ENCODE measurements around the gene HSPG2.
"Not testable (repeated sequence)": the region's sequence is repeated elsewhere in the genome, so short reads cannot be mapped to it uniquely, and the experiment has no call there.

Gene HSPG2

DNA sequence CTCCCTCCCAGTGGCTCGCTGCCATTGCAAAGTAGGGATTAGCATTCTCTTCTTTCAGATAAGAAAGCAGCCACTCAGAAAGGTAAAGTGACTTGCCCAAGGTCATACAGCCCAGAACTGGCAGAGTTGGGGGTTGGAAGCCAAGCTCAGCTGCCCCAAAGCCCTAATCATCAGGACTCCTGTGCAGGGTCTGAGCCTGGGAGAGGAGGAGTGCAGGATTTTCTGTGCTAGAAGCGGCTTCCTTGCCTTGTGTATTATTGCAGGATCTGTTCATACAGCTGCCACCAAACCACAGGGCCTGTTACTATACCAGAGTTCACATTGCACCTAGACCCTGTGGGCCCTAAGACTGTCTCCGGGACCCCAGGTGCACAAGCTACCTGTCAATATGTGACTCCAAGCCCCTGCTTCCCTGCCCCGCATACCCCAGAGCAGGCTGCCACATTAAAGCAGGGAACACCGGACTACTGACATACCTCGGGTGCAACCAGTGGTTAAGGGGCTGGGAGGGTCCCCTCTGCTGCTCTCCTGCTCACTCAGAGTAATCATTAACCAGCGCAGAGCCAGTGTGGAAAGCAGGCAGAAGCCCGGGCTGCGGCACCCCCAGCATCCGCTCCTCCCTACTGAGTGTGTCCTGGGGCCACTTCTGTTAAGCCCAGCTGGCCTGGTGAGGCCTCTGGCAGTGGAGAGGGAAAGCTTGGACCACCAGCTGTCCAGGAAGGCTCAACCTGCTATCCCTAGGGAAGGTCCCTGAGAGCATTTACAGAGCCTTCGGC is 15.8 kb downstream of the HSPG2 start:
- TF ChIP-seq, protein P1, sequence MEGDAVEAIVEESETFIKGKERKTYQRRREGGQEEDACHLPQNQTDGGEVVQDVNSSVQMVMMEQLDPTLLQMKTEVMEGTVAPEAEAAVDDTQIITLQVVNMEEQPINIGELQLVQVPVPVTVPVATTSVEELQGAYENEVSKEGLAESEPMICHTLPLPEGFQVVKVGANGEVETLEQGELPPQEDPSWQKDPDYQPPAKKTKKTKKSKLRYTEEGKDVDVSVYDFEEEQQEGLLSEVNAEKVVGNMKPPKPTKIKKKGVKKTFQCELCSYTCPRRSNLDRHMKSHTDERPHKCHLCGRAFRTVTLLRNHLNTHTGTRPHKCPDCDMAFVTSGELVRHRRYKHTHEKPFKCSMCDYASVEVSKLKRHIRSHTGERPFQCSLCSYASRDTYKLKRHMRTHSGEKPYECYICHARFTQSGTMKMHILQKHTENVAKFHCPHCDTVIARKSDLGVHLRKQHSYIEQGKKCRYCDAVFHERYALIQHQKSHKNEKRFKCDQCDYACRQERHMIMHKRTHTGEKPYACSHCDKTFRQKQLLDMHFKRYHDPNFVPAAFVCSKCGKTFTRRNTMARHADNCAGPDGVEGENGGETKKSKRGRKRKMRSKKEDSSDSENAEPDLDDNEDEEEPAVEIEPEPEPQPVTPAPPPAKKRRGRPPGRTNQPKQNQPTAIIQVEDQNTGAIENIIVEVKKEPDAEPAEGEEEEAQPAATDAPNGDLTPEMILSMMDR (IDR thresholded peaks at IDR 0.05; ENCODE audit: borderline replicate concordance, control extremely low read depth, extremely low read depth, insufficient read depth, missing control alignments), result no peak
- no peak for DNase-seq (ENCODE audit: low spot score)
- in situ Hi-C loops (cut with MboI; ENCODE audit: low sequenced_read_pairs, unreplicated experiment), result no loop called here

- in situ Hi-C loops (cut with MboI; ENCODE audit: low sequenced_read_pairs, unreplicated experiment), result no loop called here
- DNase-seq (ENCODE audit: low spot score), result no peak
- TF ChIP-seq, protein P1 (IDR thresholded peaks at IDR 0.05; ENCODE audit: borderline replicate concordance, control extremely low read depth, extremely low read depth, insufficient read depth, missing control alignments), result no peak
Observed at GRCh38 chr1:21919520-21919919, 17.6 kb downstream of the HSPG2 start.

DNA sequence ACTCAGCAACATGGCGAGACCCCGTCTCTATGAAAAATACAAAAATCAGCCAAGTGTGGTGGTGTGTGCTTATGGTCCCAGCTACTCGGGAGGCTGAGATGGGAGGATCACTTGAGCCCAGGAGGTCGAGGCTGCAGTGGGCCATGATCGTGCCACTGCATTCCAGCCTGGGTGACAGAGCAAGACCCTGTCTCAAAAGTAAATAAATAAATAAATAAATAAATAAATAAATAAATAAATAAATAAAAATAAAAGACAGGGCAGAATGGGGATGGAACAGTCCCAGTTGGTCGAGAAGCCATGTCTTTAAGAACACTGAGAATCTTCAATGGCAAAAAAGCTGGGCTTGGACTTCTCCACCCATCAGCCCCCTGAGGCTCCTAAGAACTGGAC is 19.9 kb downstream of the HSPG2 start:
- DNase-seq (ENCODE audit: low spot score); in situ Hi-C loops (cut with MboI; ENCODE audit: low sequenced_read_pairs, unreplicated experiment): not testable (repeated sequence)

- in situ Hi-C loops (cut with MboI; ENCODE audit: low sequenced_read_pairs, unreplicated experiment), result no loop called here
- no peak for DNase-seq (ENCODE audit: low spot score)
Observed at GRCh38 chr1:21916447-21917238, 20.5 kb downstream of the HSPG2 start.

GRCh38 chr1:21914880-21915640 is 22.1 kb downstream of the HSPG2 start:
- in situ Hi-C loops (cut with MboI; ENCODE audit: low sequenced_read_pairs, unreplicated experiment), result no loop called here
- TF ChIP-seq, protein P1 (IDR thresholded peaks at IDR 0.05; ENCODE audit: borderline replicate concordance, control extremely low read depth, extremely low read depth, insufficient read depth, missing control alignments), result no peak
- no peak for DNase-seq (ENCODE audit: low spot score)

More at GRCh38 chr1:21916447-21917238, 20.5 kb downstream of the HSPG2 start:
- TF ChIP-seq, protein P1 (IDR thresholded peaks at IDR 0.05; ENCODE audit: borderline replicate concordance, control extremely low read depth, extremely low read depth, insufficient read depth, missing control alignments), result no peak

DNA sequence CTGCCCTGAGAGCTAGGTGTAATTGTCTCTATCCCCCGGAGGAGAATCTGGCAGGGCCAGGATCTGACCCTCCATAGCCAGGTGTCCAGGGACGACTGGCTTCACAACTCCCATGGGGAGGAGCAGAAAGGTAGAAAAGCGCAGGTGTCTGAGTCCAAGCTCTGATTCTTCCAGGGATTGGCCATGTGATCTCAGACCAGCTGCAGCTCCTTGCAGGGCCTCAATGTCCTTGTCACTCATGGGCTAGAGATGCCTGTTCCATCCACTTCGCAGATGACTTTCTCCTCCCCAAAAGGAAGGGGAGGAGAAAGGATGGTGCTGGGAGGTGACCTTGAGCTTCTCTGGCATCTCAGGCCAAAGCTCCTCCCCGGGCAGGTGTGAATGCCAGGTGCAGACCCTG is 22.7 kb downstream of the HSPG2 start:
- TF ChIP-seq, protein P1 (IDR thresholded peaks at IDR 0.05; ENCODE audit: borderline replicate concordance, control extremely low read depth, extremely low read depth, insufficient read depth, missing control alignments), result no peak
- no peak for DNase-seq (ENCODE audit: low spot score)
- in situ Hi-C loops (cut with MboI; ENCODE audit: low sequenced_read_pairs, unreplicated experiment), result no loop called here
